Astrocyte of the hippocampus (primary cell): ENCODE measurements around the gene STUM.
A peak's percentile ranks its signal among the peaks of the same experiment; 100 is the strongest.

Experiments used
- DNase-seq: peaks from one replicate; pipeline ENCODE4 v3.0.0; 2011; ENCODE audit warnings: low read depth, low spot score

The STUM gene

DNA sequence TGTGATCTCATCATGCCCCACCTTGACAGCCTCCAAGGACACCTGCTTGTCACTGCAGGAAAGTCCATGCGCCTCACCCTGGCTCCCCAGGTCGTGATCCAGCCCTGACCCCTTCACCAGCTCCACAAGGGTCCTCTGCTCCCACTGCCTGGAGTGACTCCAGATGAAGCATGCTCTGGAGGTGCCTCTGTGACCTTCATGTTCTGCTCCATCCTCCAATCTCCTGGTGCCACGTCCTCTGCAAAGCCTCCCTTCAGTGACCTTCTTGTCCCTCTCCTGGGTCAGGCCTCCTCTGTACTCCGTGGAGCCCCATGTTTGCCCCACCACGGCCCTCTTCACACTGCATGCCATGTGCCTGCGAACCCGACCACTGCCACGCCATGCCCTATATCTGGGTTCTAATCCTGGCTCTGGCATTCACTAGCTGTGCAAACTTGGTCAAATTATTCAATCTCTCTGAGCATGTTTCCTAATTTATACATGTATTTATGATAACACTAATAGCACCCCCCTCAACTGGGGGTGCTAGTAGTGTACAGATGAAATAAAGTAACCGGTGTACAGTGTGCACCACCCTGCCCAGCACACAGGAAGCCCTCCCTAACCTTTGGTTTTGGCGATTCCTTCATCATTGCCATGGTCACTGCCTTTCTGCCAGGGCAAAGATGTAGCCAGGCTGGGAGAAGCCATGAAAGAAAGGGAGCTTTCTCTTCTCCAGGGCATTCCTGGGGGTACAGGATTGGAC is 77.4 kb downstream of the STUM start:
- DNase-seq = no peak

DNA sequence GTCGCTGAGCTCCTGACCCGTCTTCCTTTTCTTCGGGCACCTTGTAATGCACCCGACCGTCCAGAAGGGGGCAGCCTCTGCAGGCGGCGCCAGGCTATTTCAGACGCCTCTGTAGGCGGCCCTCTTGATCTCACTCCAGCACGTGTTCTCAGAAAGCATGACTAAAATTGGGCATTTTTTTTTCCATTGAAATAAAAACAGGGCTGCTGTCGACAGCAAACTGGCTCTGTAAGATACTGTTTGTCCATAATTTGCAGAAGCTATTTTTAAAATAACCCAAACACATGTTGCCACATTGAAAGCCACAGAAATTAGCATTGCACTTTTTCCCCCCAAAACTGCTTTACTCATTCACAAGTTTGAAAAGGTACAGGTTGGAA is 78.0 kb downstream of the STUM start:
- peak; percentile 81 for DNase-seq

DNA sequence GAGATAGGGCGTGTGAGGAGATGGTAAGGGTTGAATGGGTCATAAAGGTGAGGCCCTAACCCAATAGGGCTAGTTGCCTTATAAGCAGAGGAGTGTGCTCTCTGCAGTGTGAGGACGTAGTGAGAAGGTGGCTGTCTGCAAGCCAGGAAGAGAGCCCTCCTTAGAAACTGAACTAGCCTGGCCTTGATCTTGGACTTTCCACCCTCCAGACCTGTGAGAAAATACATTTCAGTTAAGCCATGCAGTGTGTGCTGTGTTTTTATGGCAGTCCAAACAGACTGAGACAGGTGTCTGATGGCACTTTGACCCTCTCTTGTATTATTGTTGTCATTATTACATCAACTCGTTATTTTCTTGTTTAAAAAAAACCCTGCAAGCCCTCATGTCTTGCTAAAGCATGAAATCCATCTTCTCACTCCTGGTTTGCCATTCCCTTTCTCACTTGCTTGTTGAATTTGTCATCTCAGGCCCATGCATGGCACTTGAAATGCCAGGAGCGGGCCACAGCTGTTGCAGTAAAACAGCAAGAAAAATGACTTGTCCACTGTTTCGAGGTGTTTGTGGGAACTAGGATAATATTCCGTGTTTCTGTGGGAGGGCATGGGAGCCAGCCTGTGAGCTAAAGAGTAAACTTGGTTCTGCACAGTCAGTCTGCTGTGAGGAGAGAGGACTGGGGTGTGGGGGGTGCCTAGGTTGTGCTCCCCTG is 78.6 kb downstream of the STUM start:
- DNase-seq = no peak

DNA sequence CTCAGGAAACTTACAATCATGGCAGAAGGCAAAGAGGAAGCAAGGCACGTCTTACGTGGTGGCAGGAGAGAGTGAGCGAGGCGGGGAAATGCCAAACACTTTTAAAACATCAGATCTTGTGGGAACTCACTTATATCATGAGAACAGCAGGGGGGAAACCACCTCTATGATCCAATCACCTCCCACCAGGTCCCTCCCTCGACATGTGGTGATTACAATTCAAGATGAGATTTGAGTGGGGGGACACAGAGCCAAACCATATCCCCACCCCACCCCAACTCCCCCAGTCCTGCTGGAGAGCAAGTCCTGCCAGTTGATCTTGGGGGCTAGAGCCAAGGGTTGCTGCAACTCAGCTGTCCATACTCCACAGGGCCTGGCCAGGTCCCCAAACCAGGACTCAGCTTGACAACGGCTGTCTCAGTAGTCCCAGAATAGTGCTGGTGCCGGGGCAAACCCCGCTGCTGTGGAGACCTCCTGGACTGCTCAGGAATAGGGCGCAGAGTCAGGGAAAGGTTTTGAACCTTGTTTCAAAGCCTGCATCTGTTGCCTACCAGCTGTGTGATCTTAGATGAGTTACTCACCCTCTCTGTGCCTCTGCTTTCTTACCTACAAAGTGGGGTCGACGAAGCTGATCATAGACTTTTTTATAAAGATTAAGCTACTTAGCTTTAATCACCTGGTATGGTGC is 79.5 kb downstream of the STUM start:
- DNase-seq = no peak

DNA sequence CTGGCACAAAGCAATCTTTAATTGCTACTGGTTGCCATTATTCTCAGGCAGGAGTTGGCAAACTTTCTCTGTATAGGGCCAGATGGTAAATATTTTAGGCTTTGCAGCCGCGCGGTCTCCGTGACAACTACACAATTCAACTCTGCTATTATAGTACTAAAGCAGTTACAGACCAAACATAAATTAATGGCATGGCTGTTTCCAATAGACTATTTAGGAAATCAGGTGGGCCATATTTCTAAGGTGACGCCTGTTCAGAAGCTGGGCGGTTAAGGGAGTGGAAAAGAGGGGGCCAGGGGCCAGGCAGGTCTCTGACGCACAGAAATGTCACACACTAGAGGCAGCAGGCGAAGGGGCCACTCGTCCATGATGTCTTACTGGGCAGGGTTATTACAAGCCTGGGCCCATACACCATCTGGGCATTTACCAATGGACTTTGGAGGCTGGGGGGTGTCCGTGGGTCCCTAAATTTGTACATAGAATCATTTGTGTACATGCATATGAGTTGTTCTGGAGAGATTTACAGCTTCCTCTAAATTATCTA is 80.1 kb downstream of the STUM start:
- no peak for DNase-seq

DNA sequence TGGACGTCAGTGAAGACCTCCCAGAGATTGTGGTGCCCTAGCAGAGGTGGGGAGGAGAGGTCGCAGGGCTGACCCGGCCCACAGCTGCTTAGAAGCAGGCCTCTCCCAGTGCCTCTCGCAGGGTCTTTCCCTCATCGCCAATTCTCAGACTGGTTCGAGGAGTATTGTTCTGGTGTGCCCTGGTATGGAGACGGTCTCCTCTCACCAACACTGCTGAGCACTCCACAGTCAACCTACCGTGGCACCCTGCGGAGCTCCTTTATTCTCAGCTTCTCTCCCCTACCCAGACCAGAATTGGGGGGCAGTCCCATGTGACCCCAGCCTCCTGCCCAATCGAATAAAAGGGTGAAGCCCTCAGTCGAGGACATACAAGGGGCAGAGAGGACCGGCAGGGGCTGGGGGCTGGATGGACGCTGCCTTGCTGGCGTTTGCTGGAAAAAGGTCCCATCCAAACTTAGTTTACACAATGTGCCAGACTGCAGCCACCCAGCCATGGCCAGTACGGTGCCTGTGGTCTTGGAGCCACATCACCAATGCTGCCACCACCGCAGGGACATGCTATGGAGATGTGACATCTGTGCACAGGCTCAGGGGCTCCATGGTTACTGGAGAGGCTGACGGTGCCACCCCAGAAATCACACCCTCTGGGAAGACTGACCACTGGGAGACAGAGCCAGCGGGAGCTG is 80.8 kb downstream of the STUM start:
- DNase-seq = no peak

DNA sequence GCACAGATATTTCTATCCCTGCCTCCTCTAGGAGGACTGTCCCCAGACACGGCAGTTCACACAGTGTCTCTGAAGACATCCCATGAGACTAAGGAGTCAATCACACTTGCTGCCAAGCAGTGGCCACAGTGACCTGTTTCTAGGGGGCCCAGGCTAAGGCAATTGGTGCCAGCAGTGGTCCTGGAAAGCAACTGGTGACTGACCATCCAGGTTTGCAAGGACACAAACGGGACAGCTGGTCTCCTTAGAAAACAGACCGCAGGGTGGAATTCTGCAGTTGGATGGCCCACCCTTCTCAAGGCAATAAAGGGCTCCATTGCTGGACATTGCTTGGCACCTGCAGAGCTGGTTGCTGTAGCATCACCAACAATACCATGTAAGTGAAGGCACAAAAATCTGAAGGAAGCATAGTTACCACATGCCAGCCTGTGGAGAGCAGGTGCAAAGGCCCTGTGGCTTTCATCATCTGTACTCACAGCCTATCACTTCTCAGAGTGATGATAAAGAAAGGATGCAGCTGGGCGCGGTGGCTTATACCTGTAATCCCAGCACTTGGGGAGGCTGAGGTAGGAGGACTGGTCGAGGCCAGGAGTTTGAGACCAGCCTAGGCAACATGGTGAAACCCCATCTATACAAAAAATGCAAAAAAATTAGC is 81.5 kb downstream of the STUM start:
- no peak for DNase-seq

DNA sequence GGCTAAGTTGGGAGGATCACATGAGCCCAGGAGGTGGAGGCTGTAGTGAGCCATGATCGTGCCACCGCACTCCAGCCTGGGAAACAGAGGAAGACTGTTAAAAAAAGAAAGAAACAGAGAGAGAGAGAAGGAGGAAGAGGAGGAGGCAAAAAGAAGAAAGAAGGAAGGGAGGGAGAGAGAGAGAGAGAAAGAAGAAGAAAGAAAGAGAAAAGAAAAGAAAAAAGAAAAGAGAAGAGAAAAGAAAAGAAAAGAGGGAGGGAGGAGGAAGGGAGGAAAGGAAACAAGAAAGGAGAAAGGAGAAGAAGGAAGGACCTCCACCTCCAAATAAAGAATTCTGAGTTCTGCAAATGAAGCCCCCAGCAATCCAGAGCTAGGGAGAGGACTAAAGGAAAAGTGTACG is 82.0 kb downstream of the STUM start:
- DNase-seq = no peak

DNA sequence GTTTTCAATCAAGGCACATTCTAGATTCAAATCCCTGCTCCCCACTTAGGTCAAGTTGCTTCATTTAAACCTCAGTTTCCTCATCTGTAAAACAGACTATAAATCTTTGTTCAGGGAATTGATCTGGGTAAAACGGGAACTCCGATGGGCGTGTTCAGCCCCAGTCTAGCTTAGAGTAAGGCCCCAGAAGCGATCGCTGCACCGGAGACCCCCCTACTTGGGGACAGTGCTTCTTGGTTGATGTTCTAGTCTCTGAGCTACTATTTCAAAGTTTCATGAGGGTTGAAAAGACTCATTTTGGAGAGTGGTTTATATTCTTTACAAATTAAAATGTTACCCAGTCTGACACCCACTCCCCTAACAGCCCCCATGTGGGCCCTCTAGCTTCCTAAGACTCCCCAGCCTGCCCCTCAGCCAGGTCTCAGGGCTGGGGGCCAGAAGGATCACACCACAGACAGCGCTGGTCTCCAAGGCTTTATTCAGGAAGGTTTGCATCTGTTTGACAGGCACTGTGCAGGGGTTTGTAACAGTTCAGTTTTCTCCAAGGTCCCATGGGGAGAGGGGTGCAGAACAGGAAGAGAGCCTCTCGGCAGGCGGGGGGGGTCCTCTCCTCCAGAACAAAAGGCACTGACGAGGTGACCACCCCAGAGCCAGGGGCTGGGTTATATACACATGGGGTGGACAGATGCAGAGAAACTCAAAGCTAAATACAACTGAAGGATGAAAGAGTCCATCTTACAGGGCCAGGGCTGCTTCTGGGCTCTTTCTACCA is 82.9 kb downstream of the STUM start:
- no peak for DNase-seq

DNA sequence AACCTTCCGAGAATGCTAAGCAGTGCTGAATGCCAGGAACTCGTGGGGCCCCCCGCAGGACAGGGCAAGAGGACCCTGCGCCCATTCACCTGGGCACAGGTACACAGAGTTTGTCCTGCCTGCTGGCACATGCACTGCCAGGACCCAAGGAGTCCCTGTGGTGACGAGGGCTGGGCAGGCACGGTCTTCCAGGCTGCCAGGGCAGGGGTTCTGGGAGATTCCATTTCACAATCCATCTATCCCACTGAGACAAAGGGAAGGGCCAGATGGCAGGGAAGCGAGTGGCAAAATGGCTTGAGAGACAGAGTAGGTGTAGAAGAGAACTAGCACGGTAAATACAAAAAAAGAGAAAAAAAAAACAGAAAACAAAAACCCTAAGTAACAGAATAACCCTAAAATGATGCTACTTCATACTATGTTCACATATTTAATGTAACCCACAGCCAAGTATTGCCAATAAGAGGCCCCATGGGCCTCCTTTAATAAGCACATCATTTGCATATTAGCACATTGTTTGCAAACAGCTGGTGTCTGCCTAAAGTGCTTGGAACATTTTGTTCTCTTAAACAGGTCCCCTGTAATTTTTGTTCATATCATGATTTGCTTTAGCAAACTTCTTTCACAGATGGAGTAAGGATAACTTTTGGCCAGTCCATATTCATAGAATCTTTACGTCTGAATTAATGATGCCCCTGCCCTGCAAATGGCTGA is 83.8 kb downstream of the STUM start:
- DNase-seq = no peak

DNA sequence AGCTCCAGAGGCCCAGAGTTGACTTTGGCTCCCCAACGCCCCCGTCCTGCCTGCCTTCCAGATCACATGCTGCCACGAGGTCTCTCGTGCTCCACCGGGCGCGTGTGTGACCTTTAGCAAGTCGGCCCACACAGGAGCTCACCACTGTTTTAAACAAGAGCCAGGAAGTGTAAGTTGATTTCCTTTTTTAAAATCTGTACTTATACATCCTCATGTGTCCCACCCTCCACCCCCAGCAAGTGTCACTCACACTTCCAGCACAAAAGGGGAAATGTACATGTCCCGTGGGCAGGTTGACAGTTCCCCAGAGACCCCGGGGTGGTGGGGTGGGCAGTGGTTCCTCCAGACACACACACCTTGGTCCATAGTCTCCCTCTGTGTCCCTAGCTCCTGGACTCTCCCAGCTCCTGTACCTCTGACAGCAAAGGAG is 84.4 kb downstream of the STUM start:
- DNase-seq = no peak

DNA sequence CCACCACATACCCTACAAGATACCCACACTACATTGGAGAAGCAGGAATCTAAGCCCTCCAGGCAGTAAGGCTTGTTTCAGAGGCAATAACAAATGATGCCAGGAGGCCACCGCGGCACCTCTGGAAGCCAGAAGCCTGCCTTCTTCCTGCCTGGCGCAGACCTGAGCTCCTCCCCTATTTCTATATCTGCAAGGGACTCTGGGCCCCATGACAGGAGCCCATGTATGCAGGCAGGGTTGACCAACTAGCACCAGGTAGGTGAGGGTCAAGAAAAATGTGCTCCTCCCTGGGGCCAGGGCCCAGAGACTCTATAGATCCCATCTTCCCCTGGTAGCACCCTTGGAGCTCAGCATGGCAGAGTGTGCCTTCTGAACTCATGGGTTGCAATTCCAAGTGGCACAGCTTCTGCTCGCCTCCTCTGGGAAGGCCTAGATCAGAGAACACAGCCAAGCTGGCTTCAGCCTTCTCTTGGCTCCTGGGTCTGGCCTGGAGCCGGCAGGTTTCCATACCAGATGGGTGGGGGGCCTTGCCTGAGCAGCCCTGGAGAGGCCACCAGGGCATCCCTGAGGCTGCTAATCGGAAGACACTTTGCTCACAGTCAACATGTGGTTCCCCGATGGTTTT is 85.1 kb downstream of the STUM start:
- no peak for DNase-seq

DNA sequence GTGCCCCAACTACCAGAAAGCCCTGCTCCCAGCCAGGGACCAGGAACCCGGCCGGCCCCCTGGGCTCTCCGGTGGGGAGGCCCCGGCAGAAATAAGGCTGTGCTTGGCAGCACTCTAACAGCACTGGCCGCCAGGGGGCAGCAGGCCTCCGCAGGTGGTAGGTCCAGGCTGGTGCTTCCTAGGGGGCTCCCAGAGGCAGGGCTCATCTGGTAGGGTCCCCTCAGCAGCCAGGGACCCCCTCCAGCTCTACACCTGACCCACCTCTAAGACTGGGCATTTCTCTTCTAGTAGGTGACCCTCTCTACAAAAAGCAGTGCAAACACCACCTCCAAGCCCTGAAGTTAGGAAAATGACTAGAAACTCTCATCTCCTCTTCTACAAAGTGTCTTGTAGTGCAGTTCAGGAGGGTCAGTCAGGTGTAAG is 85.6 kb downstream of the STUM start:
- DNase-seq = peak; percentile 84

DNA sequence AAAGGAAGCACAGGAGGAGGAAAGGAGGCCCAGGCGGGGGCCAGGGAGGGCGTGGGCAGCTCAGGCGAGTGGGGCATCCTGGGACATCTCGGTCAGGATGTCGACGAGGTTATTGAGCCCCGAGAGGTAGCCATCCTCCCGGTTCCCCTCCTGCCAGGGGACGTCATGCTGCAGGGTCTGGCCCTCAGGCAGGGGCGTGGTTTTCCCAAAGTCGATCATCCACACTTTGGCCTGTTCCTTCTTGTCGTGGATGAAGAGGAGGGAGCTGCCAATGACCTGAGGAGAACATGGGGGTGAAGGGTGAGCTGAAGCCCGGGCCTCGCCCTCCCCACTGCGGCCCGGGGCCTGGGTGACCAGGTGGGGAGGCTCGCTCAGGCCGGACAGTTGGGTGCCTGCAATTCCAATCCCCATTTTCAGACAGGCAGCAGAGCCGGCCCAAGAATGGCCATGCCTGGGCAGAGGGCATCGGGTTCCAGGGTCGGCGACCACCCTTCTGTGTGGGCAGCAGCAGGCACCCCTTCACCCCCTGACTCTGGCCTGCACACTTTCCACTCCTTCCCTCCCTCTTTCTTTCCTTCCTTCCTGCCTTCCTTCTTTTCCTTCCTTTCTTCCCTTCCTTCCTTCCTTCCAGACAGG is 86.2 kb downstream of the STUM start:
- no peak for DNase-seq

DNA sequence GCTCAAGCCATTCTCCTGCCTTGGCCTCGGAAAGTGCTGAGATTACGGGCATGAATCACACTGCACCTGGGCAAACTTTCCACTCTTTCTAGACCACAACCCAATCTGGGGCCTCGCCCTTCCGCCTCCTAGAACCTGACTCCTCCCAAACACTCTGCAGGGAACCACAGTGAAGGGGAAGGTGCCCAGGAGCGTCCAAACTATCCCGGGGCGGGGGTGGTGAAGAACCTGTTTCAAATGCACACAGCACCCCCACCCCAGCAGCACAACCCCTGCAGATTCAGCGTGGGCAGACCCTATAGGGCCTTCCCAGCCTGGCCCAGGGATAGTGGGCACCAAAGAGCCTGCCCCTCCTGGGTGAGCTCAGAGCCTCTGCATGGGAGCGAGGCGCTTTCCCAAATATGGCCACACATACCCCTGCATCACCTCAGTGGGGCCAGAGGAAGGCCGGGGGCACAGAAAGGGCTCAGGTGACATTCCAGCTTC is 86.9 kb downstream of the STUM start:
- no peak for DNase-seq

DNA sequence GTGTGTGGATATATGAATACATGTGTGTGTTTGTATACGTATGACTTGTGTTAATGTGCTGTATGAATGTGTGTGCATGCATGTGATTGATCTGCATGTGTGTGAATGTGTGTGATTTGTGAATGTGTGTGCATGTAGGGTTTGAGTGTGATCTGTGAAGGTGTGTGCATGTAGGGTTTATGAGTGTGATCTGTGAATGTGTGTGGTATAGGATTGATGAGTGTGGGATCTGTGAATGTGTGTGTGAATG is 88.2 kb downstream of the STUM start:
- DNase-seq = no peak

DNA sequence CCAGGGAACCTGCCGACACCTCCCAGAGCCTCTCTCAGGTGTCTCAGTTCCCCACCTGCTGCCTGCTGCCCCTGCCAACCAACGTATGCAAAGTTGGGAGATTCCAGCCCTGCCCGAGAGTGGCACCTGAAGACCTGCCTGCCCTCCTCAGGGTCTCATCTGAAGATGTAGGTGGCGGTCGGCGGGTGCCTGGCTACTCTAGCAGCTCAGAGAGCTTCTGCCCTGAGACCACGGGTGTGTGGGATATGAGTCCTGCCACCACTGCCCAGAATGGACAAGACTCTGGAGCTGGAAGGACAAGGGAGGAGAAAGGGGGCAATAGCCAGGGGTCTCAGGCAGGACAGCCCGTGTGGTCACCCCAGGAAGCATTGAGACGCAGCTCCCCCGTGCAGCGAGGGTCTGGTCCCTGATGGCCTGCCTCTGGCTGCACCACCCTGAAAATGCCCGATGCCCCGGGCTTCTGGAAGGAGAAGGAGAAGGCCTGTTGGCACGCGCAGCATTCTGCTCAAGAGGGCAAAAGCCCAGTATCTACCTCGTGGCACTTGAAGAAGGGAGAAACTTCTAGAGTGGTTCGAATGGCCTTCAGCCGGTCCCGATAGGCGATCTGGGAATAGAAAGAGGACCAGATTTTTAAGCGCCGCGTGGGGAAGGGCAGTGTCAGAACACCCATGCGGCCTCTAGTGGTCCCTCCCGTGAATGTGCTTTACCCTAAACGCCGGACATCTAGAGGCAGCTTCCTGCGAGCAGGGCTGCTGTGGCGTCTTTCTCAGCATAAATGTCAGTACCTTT is 88.8 kb downstream of the STUM start:
- DNase-seq = no peak

DNA sequence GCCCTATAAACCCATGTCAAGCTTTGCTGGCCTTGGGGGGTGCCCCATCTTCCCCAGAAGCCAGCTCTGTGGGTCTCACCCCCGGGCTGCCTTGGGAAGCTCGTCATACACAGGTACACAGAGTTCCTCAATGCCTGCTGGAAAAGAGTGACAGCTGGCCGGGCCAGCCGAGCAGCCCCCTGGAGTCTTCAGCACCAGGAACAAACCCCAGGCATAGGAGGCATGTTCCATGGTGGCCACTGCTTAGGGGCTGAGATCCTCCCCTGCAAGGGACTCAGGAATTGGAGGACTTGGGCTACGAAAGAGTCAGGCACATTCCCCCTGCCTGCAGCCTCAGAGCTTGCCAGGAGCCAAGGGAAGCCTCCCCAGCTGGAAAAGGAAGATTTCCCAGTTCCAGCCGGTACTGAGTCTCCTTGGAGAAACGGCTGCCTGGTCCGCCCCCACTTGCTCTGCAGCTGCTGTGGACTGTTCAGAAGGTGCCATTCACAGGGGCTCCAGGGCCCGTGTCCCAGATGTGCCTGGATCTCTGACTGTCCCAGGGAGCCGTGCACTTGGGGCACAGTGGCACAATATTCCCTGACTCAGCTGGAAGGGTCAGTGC is 89.5 kb downstream of the STUM start:
- DNase-seq = no peak
